Calu3 (cell line): Measurements from ENCODE around the gene KIAA1191. TPM values are rescaled to one million over a fixed set of nuclear protein-coding genes. Genes with fewer than 3 reads are reported as not detected.

Experiments
- BruUV-seq: library from RNA; stranded (reverse); fragments of 400-500 nt; replicated peaks from 2 replicates; lab custom pipeline; 2021; lab: Mats Ljungman, UMichigan
- CTCF ChIA-PET: fragments of 300-600 bp; sonication (Branson Sonifier 250); formaldehyde crosslinking; loops from one replicate; lab custom pipeline; 2022; ENCODE audit warnings: antibody characterized with exemption; lab: Charles Lee
- DNase-seq: peaks from one replicate; pipeline ENCODE4 v3.0.0; 2022
- H3K27ac Mint-ChIP-seq: one replicate; pipeline ENCODE4 v1.8.0; 2022; ENCODE audit warnings: mixed read lengths; ENCODE audit not compliant: unreplicated experiment
- H3K27me3 Mint-ChIP-seq: one replicate; pipeline ENCODE4 v1.8.0; 2022; ENCODE audit warnings: mixed read lengths; ENCODE audit not compliant: unreplicated experiment
- H3K36me3 Mint-ChIP-seq: one replicate; pipeline ENCODE4 v1.8.0; 2022; ENCODE audit warnings: mild to moderate bottlenecking, moderate library complexity, mixed read lengths; ENCODE audit not compliant: insufficient read depth, unreplicated experiment
- H3K4me1 Mint-ChIP-seq: one replicate; pipeline ENCODE4 v1.8.0; 2022; ENCODE audit warnings: mild to moderate bottlenecking, low read depth, mixed read lengths; ENCODE audit not compliant: unreplicated experiment
- H3K4me3 Mint-ChIP-seq: one replicate; pipeline ENCODE4 v1.8.0; 2022; ENCODE audit warnings: mild to moderate bottlenecking, low read depth, moderate library complexity, mixed read lengths; ENCODE audit not compliant: unreplicated experiment
- H3K9me3 Mint-ChIP-seq: one replicate; pipeline ENCODE4 v1.8.0; 2022; ENCODE audit warnings: low read depth, mixed read lengths; ENCODE audit not compliant: unreplicated experiment
- intact Hi-C: fragments of 100-400 bp; cut with micrococcal nuclease; formaldehyde crosslinking; loops from one replicate; pipeline ENCODE4 v1.10.0; 2022; ENCODE audit not compliant: unreplicated experiment
- total RNA-seq: library from RNA; stranded (reverse); gene quantifications from 2 replicates; pipeline ENCODE4 v1.2.3, GENCODE V29; 2022
- TF ChIP-seq, protein P1 (sequence below): fragments of 200-600 bp; IDR thresholded peaks from one replicate; pipeline ENCODE4 v1.8.0; 2022; ENCODE audit warnings: antibody characterized with exemption; ENCODE audit not compliant: unreplicated experiment

Gene KIAA1191
- total RNA-seq, 1 experiment from 2014 or later: 79.0 TPM

DNA sequence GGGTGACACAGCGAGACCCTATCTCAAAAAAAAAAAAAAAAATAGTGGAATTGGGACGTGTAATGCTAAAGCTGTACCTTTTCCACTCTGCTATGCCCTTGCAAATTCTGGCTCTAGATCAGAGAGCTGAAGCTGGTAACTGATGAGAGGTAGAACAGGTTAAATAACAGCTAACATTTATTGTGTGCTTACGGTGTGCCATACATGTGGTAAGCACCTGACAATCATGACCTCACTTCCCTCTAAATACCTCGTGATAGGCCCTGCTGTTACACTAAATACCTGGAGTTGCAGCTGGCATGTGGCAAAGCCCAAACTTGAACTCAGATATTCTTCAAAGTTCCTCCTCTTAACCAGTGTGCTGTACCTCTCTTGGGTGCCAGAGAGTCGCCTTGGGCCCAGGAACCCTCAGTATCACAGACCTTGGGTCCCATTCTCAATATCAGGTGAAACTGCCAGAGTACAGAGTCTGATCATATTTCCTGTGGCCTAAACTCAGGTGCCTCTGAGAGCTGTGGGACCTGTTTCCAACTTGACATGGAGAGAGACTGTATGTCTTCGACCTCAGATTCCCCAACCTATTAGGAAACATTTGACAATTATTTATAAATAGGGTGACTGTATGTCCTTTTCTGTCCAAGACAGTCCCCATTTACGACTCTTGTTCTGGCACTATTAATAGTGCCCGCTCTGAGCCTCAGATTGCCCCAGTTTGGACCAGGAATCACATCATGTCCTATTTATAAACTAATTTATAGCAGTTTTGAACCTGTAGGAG is 8.6 kb upstream of the KIAA1191 start:
- TF ChIP-seq, protein P1, sequence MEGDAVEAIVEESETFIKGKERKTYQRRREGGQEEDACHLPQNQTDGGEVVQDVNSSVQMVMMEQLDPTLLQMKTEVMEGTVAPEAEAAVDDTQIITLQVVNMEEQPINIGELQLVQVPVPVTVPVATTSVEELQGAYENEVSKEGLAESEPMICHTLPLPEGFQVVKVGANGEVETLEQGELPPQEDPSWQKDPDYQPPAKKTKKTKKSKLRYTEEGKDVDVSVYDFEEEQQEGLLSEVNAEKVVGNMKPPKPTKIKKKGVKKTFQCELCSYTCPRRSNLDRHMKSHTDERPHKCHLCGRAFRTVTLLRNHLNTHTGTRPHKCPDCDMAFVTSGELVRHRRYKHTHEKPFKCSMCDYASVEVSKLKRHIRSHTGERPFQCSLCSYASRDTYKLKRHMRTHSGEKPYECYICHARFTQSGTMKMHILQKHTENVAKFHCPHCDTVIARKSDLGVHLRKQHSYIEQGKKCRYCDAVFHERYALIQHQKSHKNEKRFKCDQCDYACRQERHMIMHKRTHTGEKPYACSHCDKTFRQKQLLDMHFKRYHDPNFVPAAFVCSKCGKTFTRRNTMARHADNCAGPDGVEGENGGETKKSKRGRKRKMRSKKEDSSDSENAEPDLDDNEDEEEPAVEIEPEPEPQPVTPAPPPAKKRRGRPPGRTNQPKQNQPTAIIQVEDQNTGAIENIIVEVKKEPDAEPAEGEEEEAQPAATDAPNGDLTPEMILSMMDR: no peak
- H3K27ac Mint-ChIP-seq: peak overlapping the region; percentile 17
- no peak for DNase-seq
- no peak overlapping the region for H3K4me3 Mint-ChIP-seq
- no TSS peak for BruUV-seq
- H3K36me3 Mint-ChIP-seq: peaks cover 11% of the 10 kb centered on the region
- peaks cover 15% of the 10 kb centered on the region for H3K27me3 Mint-ChIP-seq
- H3K9me3 Mint-ChIP-seq: no peaks in the 10 kb centered on the region
- intact Hi-C loops: no loop called here
- CTCF ChIA-PET: interaction anchor here (1.3 kb wide), 1 partner anchor 59 kb away, joined by 4 read pairs; no protein-coding TSS in a partner anchor
- peaks cover 17% of the 10 kb centered on the region for H3K4me1 Mint-ChIP-seq

DNA sequence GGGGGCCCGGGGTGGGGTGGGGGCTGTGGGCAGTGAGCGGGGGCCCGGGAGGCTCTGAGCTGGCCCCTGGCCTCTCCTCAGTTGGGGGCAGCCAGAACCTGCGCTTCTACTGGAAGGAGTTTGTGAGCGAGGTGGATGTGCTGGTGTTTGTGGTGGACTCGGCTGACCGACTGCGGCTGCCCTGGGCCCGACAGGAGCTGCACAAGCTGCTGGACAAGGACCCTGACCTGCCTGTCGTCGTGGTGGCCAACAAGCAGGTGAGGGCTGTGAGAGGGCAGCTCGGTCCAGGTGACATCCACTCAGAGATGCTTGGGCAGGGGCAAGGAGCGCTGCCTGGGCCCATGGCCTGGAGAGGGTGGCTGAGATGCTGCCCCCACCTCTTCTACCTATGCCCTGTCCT is 7.2 kb upstream of the KIAA1191 start:
- TF ChIP-seq, protein P1: no peak
- intact Hi-C loops: no loop called here
- Mint-ChIP-seq H3K27me3 (peaks cover 15% of the 10 kb centered on the region), H3K27ac (no peak overlapping the region), H3K36me3 (peaks cover 13% of the 10 kb centered on the region), H3K9me3 (no peaks in the 10 kb centered on the region), H3K4me3 (no peak overlapping the region), H3K4me1 (peaks cover 17% of the 10 kb centered on the region)
- no TSS peak for BruUV-seq
- DNase-seq: no peak
- CTCF ChIA-PET: interaction anchor here (0.5 kb wide), 1 partner anchor 17 kb away, joined by 3 read pairs; no protein-coding TSS in a partner anchor

DNA sequence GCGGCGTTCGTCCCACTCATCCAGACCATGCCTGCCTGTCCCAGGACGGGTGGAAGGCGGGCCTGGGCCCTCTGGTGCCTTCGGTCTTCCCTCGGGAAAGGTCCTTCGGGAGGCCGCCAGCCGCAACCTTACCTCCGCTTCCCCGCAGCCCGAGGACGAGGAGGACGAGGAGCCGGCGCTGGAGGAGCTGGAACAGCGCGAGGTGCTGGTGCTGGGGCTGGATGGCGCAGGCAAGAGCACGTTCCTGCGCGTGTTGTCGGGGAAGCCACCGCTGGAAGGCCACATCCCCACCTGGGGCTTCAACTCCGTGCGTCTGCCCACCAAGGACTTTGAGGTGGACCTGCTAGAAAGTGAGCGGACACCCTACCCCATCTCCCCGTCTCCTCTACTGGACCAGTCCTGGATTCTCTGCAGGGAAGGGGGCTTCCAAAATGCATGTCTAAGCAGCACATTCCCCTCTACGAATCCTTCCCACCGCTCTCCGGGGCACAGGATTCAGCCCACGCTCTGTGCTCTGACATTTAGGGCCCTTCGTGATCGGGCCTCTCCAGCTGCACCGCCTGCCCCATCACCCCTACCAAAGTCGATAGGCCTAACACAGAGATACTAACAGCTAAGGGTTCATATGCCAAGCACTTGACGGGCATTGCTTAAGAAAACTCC is 4.8 kb upstream of the KIAA1191 start:
- no TSS peak for BruUV-seq
- CTCF ChIA-PET: no interaction called here
- intact Hi-C loops: no loop called here
- peak overlapping the region; percentile 8 for H3K4me3 Mint-ChIP-seq
- no peak overlapping the region for H3K27ac Mint-ChIP-seq
- peaks cover 20% of the 10 kb centered on the region for H3K36me3 Mint-ChIP-seq
- peaks cover 15% of the 10 kb centered on the region for H3K27me3 Mint-ChIP-seq
- TF ChIP-seq, protein P1: no peak
- no peaks in the 10 kb centered on the region for H3K9me3 Mint-ChIP-seq
- no peak for DNase-seq
- H3K4me1 Mint-ChIP-seq: peaks cover 6% of the 10 kb centered on the region

GRCh38 chr5:176365351-176366231 is 4.0 kb upstream of the KIAA1191 start, which contains the start of gene ARL10:
Gene ARL10, plus strand, starts transcription at chr5:176365487. Its CDS starts 77 bp downstream, at chr5:176365564.
- Mint-ChIP-seq H3K4me3 (peak within 1 kb of the TSS; percentile 70), H3K9me3 (no peaks in the 10 kb centered on the region), H3K4me1 (peaks cover 6% of the 10 kb centered on the region), H3K27ac (no peak within 1 kb of the TSS), H3K27me3 (peaks cover 15% of the 10 kb centered on the region), H3K36me3 (peaks cover 27% of the 10 kb centered on the region)
- BruUV-seq: no TSS peak
- CTCF ChIA-PET: no interaction called here
- TF ChIP-seq, protein P1: no peak
- intact Hi-C loops: no loop called here
- peak; percentile 30 for DNase-seq
